Measurements from ENCODE around the gene MCTP1. TPM values are rescaled to one million over a fixed set of nuclear protein-coding genes. Genes with fewer than 3 reads are reported as not detected.

The MCTP1 gene
- total RNA-seq, 2 donors from 2014 or later, result 22.1 to 256 TPM

- Histone ChIP-seq H3K4me1 (ENCODE audit: control insufficient read depth in 1 of 2, low read depth in 2 of 2) (no peaks in the 10 kb centered on the region), H3K4me3 (no peak overlapping the region), H3K36me3 (no peaks in the 10 kb centered on the region), H3K27me3 (replicated peaks; ENCODE audit: insufficient read depth) (no peaks in the 10 kb centered on the region), H3K27ac (no peak overlapping the region), H3K9me3 (no peaks in the 10 kb centered on the region)
- DNase-seq (ENCODE audit: low spot score) (no peak), ATAC-seq (ENCODE audit: insufficient number of reproducible peaks, low FRiP score, low read depth) (no peak)
- no peak for TF ChIP-seq CTCF (IDR thresholded peaks at IDR 0.05)
Measured at GRCh38 chr5:94863951-94864350, 420.9 kb downstream of the MCTP1 start.

- no peak overlapping the region for H3K27ac ChIP-seq
- no peak overlapping the region for H3K4me3 ChIP-seq
- ATAC-seq (ENCODE audit: insufficient number of reproducible peaks, low FRiP score, low read depth) (no peak), DNase-seq (ENCODE audit: low spot score) (no peak)
- H3K36me3 ChIP-seq, result no peaks in the 10 kb centered on the region
- H3K4me1 ChIP-seq (ENCODE audit: control insufficient read depth in 1 of 2, low read depth in 2 of 2), result no peaks in the 10 kb centered on the region
- no peaks in the 10 kb centered on the region for H3K27me3 ChIP-seq (replicated peaks; ENCODE audit: insufficient read depth)
- no peaks in the 10 kb centered on the region for H3K9me3 ChIP-seq
- no peak for TF ChIP-seq CTCF (IDR thresholded peaks at IDR 0.05)
Measured at GRCh38 chr5:94857111-94857510, 427.8 kb downstream of the MCTP1 start.

DNA sequence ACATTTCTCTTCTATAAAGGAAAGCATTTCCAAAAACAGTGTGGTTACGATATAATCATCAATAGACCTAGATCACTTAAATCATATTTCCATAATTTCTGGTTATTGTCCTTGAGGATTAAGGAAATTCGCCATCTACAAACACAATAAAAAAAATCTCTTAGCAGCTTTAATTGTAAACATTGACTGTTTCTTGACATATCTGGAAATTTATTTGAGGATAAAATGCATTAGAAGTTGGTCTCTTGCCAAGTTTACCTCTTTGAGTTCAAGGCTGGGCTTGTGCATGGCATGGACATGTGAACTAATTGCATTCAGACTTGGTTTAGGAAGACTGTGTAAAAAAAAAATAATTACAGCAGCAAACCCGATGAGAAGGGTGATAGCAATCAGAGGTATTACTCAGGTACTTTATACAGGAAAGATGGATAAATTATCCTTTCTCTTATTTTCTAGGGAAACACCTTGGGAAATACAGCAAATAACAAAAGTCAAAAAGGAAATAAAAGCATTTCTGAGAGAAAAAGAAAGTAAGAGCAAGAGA is 428.6 kb downstream of the MCTP1 start:
- ATAC-seq (ENCODE audit: insufficient number of reproducible peaks, low FRiP score, low read depth) (no peak), DNase-seq (ENCODE audit: low spot score) (no peak)
- no peak for TF ChIP-seq CTCF (IDR thresholded peaks at IDR 0.05)
- H3K4me1 ChIP-seq (ENCODE audit: control insufficient read depth in 1 of 2, low read depth in 2 of 2), result no peaks in the 10 kb centered on the region
- H3K9me3 ChIP-seq, result no peaks in the 10 kb centered on the region
- H3K36me3 ChIP-seq, result no peaks in the 10 kb centered on the region
- H3K4me3 ChIP-seq, result no peak overlapping the region
- no peaks in the 10 kb centered on the region for H3K27me3 ChIP-seq (replicated peaks; ENCODE audit: insufficient read depth)
- H3K27ac ChIP-seq, result no peak overlapping the region

- no peak for ATAC-seq (ENCODE audit: insufficient number of reproducible peaks, low FRiP score, low read depth)
Measured at GRCh38 chr5:94855543-94855942, 429.4 kb downstream of the MCTP1 start.

DNA sequence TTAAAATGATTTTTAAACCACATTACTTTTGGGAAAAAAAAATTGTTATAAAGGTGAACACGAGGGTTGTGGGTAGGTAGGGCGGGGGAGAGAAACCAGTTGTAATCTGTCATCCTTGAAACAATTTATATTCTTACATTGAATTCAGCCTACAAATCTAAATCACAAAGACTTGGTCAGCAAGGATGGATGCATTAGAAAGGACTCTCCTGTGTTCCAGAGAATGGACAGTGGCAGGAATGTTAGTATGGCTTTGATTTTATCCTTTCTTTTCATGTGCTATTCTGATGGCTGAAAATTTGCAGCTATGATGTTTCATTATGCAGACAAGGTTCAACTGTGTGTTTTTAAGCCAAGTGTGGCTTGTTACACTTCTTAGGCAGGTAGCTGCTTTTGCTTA is 431.8 kb downstream of the MCTP1 start:
- no peaks in the 10 kb centered on the region for H3K36me3 ChIP-seq
- H3K27ac ChIP-seq, result no peak overlapping the region
- TF ChIP-seq CTCF (IDR thresholded peaks at IDR 0.05), result no peak
- DNase-seq (ENCODE audit: low spot score) (no peak), ATAC-seq (ENCODE audit: insufficient number of reproducible peaks, low FRiP score, low read depth) (no peak)
- no peaks in the 10 kb centered on the region for H3K4me1 ChIP-seq (ENCODE audit: control insufficient read depth in 1 of 2, low read depth in 2 of 2)
- H3K9me3 ChIP-seq, result no peaks in the 10 kb centered on the region
- H3K4me3 ChIP-seq, result no peak overlapping the region
- no peaks in the 10 kb centered on the region for H3K27me3 ChIP-seq (replicated peaks; ENCODE audit: insufficient read depth)

More at GRCh38 chr5:94855543-94855942, 429.4 kb downstream of the MCTP1 start:
- Histone ChIP-seq H3K27me3 (replicated peaks; ENCODE audit: insufficient read depth) (no peaks in the 10 kb centered on the region), H3K4me1 (ENCODE audit: control insufficient read depth in 1 of 2, low read depth in 2 of 2) (no peaks in the 10 kb centered on the region), H3K4me3 (no peak overlapping the region), H3K36me3 (no peaks in the 10 kb centered on the region), H3K27ac (no peak overlapping the region), H3K9me3 (no peaks in the 10 kb centered on the region)
- no peak for DNase-seq (ENCODE audit: low spot score)
- TF ChIP-seq CTCF (IDR thresholded peaks at IDR 0.05), result no peak
